Brain pericyte (primary cell): ENCODE measurements around the gene CCDC141.

Experiments used
- DNase-seq: peaks from one replicate; pipeline ENCODE4 v3.0.0-alpha.2; 2012; ENCODE audit warnings: low read depth, low spot score

CCDC141 gene

GRCh38 chr2:178870703-178871102 lies 179.2 kb downstream of the CCDC141 start:
- no peak for DNase-seq

- no peak for DNase-seq
Measured at GRCh38 chr2:178865999-178866398, 183.9 kb downstream of the CCDC141 start.

- DNase-seq = no peak
Measured at GRCh38 chr2:178865146-178865936, 184.6 kb downstream of the CCDC141 start.

- no peak for DNase-seq
Measured at GRCh38 chr2:178863856-178864620, 185.9 kb downstream of the CCDC141 start.

- DNase-seq = no peak
Measured at GRCh38 chr2:178863130-178863855, 186.6 kb downstream of the CCDC141 start.

GRCh38 chr2:178860551-178860950 lies 189.4 kb downstream of the CCDC141 start:
- DNase-seq = no peak

GRCh38 chr2:178859730-178860129 lies 190.2 kb downstream of the CCDC141 start:
- no peak for DNase-seq

GRCh38 chr2:178858896-178859625 lies 190.9 kb downstream of the CCDC141 start:
- DNase-seq = no peak

- no peak for DNase-seq
Measured at GRCh38 chr2:178855151-178855550, 194.8 kb downstream of the CCDC141 start.

GRCh38 chr2:178848335-178848734 lies 201.6 kb downstream of the CCDC141 start:
- DNase-seq = no peak

GRCh38 chr2:178846458-178846802 lies 203.5 kb downstream of the CCDC141 start:
- DNase-seq = no peak

- DNase-seq = no peak
Measured at GRCh38 chr2:178845566-178846457, 204.1 kb downstream of the CCDC141 start.

GRCh38 chr2:178844701-178845100 lies 205.2 kb downstream of the CCDC141 start:
- DNase-seq = no peak

- no peak for DNase-seq
Measured at GRCh38 chr2:178844269-178844668, 205.7 kb downstream of the CCDC141 start.

- DNase-seq = no peak
Measured at GRCh38 chr2:178843697-178844096, 206.2 kb downstream of the CCDC141 start.

GRCh38 chr2:178836807-178837206 lies 213.1 kb downstream of the CCDC141 start:
- DNase-seq = no peak

GRCh38 chr2:178834086-178834485 lies 215.9 kb downstream of the CCDC141 start:
- DNase-seq = no peak

- DNase-seq = no peak
Measured at GRCh38 chr2:178833382-178833781, 216.6 kb downstream of the CCDC141 start.

GRCh38 chr2:178830451-178830850 lies 219.5 kb downstream of the CCDC141 start:
- DNase-seq = no peak

GRCh38 chr2:178829981-178830380 lies 220.0 kb downstream of the CCDC141 start:
- no peak for DNase-seq
